ENCODE measurements around the gene MEIOSIN.

Gene MEIOSIN

DNA sequence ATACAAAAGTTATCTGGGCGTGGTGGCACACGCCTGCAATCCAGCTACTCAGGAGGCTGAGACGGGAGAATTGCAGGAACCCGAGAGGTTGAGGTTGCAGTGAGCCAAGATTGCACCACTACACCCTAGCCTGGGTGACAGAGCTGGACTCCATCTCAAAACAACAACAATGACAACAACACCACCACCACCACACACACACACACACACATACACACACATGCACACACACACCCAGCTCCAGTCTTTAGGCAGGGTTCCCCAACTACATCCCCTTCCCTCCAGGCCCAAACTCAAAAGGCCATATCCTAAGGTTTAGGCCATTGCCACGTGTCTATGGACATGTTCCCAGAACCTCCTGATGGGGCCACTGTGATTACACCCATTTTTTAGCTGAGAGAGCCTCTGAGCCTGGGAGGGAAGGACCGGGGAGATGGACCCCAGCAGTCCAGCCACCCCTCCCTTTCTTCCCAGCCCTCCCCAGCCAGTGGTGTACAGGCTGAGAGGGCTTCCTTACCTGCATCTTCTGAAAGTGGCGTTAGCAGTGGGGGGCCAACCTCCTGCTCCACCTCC is 68.5 kb downstream of the MEIOSIN start:
- DNase-seq (ENCODE audit: low read depth, low spot score), result no peak
- TF ChIP-seq EZH2 (IDR thresholded peaks at IDR 0.05), result no peak

DNA sequence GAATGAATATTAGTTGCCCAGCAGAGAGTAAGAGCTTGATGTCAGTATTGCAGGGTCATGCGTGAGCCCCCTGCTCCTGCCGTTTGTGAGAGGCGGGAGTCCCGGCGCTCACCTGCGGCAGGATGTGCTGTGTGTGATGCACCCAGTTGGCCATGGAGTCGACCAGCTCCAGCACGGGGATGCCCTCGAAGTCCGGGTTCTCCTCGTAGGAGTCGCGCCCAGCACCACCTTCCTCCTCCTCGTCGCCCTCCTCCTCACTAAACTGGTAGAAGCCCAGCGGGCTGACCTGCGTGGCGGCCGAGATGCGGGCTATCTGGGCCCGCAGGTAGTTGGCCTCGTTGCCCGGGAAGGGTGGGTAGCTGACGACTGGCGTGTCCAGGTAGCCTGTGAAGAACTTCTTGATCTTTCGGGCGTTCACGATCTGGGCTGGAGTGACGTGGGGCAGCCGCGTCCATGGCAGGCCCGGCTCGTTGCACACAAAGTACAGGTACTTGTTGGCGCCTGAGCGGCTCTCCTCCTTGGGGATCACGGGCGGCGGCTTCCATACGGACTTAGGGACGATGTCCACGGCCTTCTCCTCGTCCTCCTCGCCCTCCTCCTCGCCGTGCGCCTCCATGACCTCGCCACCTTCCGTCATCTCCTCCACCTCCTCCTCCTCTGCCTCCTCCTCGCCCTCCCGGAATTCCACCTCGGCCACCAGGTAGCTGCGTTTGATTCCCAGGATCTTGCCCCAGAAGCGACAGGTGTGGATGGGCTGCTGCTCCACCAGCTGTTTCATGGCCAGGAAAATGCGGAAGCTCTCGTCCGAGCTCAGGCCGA is 71.1 kb downstream of the MEIOSIN start:
- Histone ChIP-seq H3K4me3 (no peak overlapping the region), H3K27ac (no peak overlapping the region), H3K36me3 (ENCODE audit: insufficient read depth, low read length) (no peaks in the 10 kb centered on the region), H3K9ac (ENCODE audit: insufficient read length) (no peak overlapping the region), H3K9me3 (ENCODE audit: low read depth, low read length) (no peaks in the 10 kb centered on the region)
- no peak for DNase-seq (ENCODE audit: low read depth, low spot score)
- no peak for TF ChIP-seq FOXP2 (optimal IDR thresholded peaks at IDR 0.05; ENCODE audit: control extremely low read depth, extremely low read length, insufficient read depth)
- no peak for TF ChIP-seq POLR2AphosphoS5 (IDR thresholded peaks at IDR 0.05; ENCODE audit: borderline replicate concordance, low read depth, low read length)
- TF ChIP-seq EZH2 (IDR thresholded peaks at IDR 0.05), result no peak

More for the DNA sequence above, 68.5 kb downstream of the MEIOSIN start:
- Histone ChIP-seq H3K27ac (no peak overlapping the region), H3K9me3 (ENCODE audit: low read depth, low read length) (no peaks in the 10 kb centered on the region), H3K36me3 (ENCODE audit: insufficient read depth, low read length) (no peaks in the 10 kb centered on the region), H3K9ac (ENCODE audit: insufficient read length) (no peak overlapping the region), H3K4me3 (no peak overlapping the region)

DNA sequence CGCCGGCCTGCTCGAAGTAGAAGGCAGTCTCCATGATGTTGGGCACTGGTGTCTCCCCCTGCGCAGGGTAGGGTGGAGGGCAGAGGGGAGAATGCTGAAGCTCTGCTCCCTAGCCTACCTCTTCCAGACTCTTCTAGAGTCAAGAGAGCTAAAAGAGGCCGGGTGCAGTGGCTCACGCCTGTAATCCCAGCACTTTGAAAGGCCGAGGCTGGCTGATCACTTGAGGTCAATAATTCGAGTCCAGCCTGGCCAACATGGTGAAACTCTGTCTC is 71.7 kb downstream of the MEIOSIN start:
- Histone ChIP-seq H3K36me3 (ENCODE audit: insufficient read depth, low read length) (no peaks in the 10 kb centered on the region), H3K4me3 (no peak overlapping the region), H3K9me3 (ENCODE audit: low read depth, low read length) (no peaks in the 10 kb centered on the region), H3K9ac (ENCODE audit: insufficient read length) (no peak overlapping the region), H3K27ac (no peak overlapping the region)
- no peak for DNase-seq (ENCODE audit: low read depth, low spot score)
- no peak for TF ChIP-seq FOXP2 (optimal IDR thresholded peaks at IDR 0.05; ENCODE audit: control extremely low read depth, extremely low read length, insufficient read depth)
- TF ChIP-seq POLR2AphosphoS5 (IDR thresholded peaks at IDR 0.05; ENCODE audit: borderline replicate concordance, low read depth, low read length), result no peak
- no peak for TF ChIP-seq EZH2 (IDR thresholded peaks at IDR 0.05)

DNA sequence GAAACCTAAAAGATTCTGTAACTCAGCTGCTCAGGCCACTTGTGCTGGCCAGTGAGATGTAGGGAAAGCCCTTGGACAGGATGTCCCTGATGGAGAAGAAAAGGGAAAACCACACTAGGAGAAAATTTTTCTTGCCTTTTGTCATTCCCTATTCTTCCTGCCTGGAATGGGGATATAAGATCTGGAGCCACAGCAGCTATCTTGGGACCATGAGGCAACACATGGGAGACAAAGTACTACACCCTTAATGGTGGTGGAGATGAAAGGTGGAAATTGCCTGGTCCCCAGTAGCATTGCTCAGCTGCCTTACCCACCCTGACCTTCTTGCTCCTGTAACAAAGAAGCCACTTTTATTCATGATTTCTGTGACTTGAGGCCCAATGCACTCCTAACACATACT is 72.5 kb downstream of the MEIOSIN start:
- no peak for DNase-seq (ENCODE audit: low read depth, low spot score)
- H3K27ac ChIP-seq, result no peak overlapping the region
- H3K4me3 ChIP-seq, result no peak overlapping the region
- no peak overlapping the region for H3K9ac ChIP-seq (ENCODE audit: insufficient read length)
- TF ChIP-seq POLR2AphosphoS5 (IDR thresholded peaks at IDR 0.05; ENCODE audit: borderline replicate concordance, low read depth, low read length), result no peak
- no peaks in the 10 kb centered on the region for H3K36me3 ChIP-seq (ENCODE audit: insufficient read depth, low read length)
- H3K9me3 ChIP-seq (ENCODE audit: low read depth, low read length), result no peaks in the 10 kb centered on the region

DNA sequence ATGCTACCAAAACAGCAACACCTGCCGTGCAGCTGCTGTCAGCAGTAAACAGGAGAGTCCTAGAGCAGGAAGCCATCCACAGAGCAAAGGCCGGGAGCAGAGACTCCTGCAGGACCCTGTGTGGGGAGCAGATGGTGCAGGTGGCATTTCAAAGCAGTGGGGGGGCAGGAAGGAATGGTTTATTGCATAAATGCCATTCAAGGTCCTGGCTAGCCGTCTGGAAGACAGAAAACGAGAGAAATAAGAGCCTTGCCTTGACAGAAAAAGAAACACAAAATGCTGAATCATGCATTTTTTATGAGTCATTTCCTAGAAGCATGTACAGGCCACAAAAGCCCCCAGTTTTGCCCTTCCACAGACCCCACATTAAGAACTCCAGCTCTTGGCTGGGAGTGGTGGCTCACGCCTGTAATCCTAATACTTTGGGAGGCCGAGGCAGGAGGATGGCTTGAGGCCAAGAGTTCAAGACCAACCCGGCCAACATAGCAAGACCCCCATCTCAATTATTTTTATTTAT is 76.5 kb downstream of the MEIOSIN start:
- Histone ChIP-seq H3K27ac (peak overlapping the region; percentile 74; the same call in 1 of the 2 replicates), H3K4me3 (no peak overlapping the region), H3K36me3 (ENCODE audit: insufficient read depth, low read length) (no peaks in the 10 kb centered on the region), H3K9ac (ENCODE audit: insufficient read length) (no peak overlapping the region), H3K9me3 (ENCODE audit: low read depth, low read length) (no peaks in the 10 kb centered on the region)
- DNase-seq (ENCODE audit: low read depth, low spot score), result no peak
- TF ChIP-seq EZH2 (IDR thresholded peaks at IDR 0.05) (no peak), POLR2AphosphoS5 (IDR thresholded peaks at IDR 0.05; ENCODE audit: borderline replicate concordance, low read depth, low read length) (no peak), FOXP2 (optimal IDR thresholded peaks at IDR 0.05; ENCODE audit: control extremely low read depth, extremely low read length, insufficient read depth) (no peak)

DNA sequence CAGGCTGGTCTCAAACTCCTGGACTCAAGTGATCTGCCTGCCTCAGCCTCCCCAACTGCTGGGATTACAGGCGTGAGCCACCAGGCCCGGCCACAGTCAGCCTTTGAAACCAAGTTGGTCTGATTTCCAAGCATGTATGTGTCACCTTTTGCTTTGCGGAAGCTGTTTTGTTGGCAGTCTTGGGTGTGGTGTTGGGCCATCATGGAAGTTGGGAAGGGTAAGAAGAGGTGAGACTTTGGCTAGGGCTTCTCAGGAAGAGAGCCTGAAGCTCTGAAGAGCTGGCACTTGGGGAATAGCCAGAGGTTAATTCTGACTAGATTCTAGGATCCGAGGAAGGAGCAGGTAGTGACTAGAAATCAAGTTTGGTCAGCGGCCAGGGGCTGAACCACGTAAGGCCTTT is 79.1 kb downstream of the MEIOSIN start:
- no peaks in the 10 kb centered on the region for H3K36me3 ChIP-seq (ENCODE audit: insufficient read depth, low read length)
- TF ChIP-seq POLR2AphosphoS5 (IDR thresholded peaks at IDR 0.05; ENCODE audit: borderline replicate concordance, low read depth, low read length) (no peak), EZH2 (IDR thresholded peaks at IDR 0.05) (no peak), FOXP2 (optimal IDR thresholded peaks at IDR 0.05; ENCODE audit: control extremely low read depth, extremely low read length, insufficient read depth) (no peak)
- no peak overlapping the region for H3K4me3 ChIP-seq
- no peak overlapping the region for H3K27ac ChIP-seq
- H3K9me3 ChIP-seq (ENCODE audit: low read depth, low read length), result no peaks in the 10 kb centered on the region
- no peak overlapping the region for H3K9ac ChIP-seq (ENCODE audit: insufficient read length)
- no peak for DNase-seq (ENCODE audit: low read depth, low spot score)
